WTC11 (cell line): Measurements from ENCODE around the gene FNDC3B.

ENCODE experiments used
- AFF4 ChIP-seq: sonication (generic); formaldehyde crosslinking; IDR thresholded peaks from 2 replicates; pipeline ENCODE4 v1.8.1; 2023; ENCODE audit warnings: mild to moderate bottlenecking, missing genetic modification reagents, borderline replicate concordance
- CTCF ChIP-seq: fragments of 200-600 bp; IDR thresholded peaks from 2 replicates; pipeline ENCODE4 v1.8.0; 2022; ENCODE audit warnings: antibody characterized with exemption
- E2F1 ChIP-seq: sonication (generic); formaldehyde crosslinking; IDR thresholded peaks from 2 replicates; pipeline ENCODE4 v1.8.0; 2022; ENCODE audit warnings: mild to moderate bottlenecking, missing genetic modification reagents
- MAX ChIP-seq: sonication (generic); formaldehyde crosslinking; IDR thresholded peaks from 2 replicates; pipeline ENCODE4 v1.8.0; 2022; ENCODE audit warnings: mild to moderate bottlenecking, missing genetic modification reagents
- NFYB ChIP-seq: sonication (generic); formaldehyde crosslinking; conservative IDR thresholded peaks from 2 replicates; pipeline ENCODE4 v1.8.0; 2022; ENCODE audit warnings: low read depth, missing genetic modification reagents
- NR3C1 ChIP-seq: sonication (generic); formaldehyde crosslinking; conservative IDR thresholded peaks from 2 replicates; pipeline ENCODE4 v1.8.1; 2023; ENCODE audit warnings: low read depth, mild to moderate bottlenecking, missing genetic modification reagents
- TCF7 ChIP-seq: sonication (generic); formaldehyde crosslinking; IDR thresholded peaks from 2 replicates; pipeline ENCODE4 v1.8.0; 2022; ENCODE audit warnings: mild to moderate bottlenecking, low read depth, missing genetic modification reagents, moderate library complexity
- ZNF281 ChIP-seq: sonication (generic); formaldehyde crosslinking; IDR thresholded peaks from 2 replicates; pipeline ENCODE4 v1.8.0; 2023; ENCODE audit warnings: mild to moderate bottlenecking, missing genetic modification reagents
- ZNF512 ChIP-seq: sonication (generic); formaldehyde crosslinking; IDR thresholded peaks from 2 replicates; pipeline ENCODE4 v1.8.1; 2022; ENCODE audit warnings: missing genetic modification reagents, borderline replicate concordance

- TF ChIP-seq AFF4 (CRISPR knock-in tag): no peak
- TF ChIP-seq CTCF: no peak
- no peak for TF ChIP-seq ZNF512 (CRISPR knock-in tag)
- no peak for TF ChIP-seq MAX (CRISPR knock-in tag)
- no peak for TF ChIP-seq TCF7
- no peak for TF ChIP-seq NR3C1 (CRISPR knock-in tag)
- TF ChIP-seq NFYB (CRISPR knock-in tag): no peak
- TF ChIP-seq ZNF281 (CRISPR knock-in tag): no peak
- TF ChIP-seq E2F1 (CRISPR knock-in tag): no peak
Observed at GRCh38 chr3:172158741-172159140, 119.4 kb downstream of the FNDC3B start.
